HG02973 (cell line): ENCODE results near the gene DHX16.
"Not testable (repeated sequence)": the region's sequence is repeated elsewhere in the genome, so short reads cannot be mapped to it uniquely, and the experiment has no call there.

ENCODE experiments used
- ATAC-seq: cut with Tn5 transposase; IDR thresholded peaks from one replicate; pipeline ENCODE4 v1.9.1; 2021; ENCODE audit warnings: moderate library complexity; ENCODE audit not compliant: unreplicated experiment

Gene DHX16

DNA sequence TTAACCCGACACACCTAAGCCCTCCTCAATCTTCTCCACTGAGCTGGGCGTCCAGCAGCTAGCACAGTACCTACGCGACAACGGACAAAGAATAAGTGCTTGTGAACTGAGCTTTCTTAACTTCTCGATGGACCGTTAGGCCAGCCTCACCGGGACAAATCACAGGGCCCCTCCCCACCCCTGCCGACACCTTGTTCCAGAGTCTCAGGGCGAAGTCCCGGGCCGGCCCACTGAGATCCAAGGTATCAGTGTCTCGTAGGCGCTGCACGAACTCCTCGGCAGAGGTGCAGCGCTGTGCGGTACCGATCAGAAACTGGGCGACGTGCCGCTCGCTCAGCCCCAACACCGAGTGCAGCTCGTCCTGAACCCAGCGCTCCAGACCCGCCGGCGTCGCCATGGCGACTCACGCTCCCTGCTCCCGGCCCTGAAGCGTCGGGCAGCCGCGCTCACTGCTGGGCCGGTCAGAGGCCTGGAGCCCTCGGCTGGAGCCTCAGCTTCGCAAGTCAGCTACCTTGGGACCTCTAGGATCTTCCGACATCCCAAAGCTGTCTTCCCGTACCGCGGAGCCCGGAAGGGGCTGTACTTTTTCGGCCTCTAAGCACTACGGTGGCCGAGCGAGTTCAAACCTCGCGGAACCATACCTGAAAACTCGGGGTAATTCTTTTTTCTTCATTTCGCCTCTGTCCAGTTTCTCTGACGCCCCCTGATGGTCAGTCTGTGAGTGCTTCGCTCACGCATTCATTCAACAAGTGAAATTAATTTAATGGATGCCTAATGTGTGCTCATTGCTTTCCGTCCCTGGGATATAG lies at the start of gene DHX16:
Gene DHX16 (minus strand): TSS at position 562 of the 809 bp plus-strand sequence. CDS start 165 bp downstream, at position 397.
- peak; percentile 52 for ATAC-seq

DNA sequence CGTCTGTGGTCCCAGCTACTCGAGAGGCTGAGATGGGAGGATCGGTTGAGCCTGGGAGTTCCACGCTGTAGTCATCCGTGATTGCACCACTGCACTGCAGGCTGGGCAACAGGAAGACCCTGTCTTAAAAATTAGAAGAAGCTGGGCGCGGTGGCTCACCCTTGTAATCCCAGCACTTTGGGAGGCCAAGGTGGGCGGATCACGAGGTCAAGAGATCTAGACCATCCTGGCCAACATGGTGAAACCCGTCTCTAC lies 49.1 kb upstream of the DHX16 start:
- not testable (repeated sequence) for ATAC-seq

DNA sequence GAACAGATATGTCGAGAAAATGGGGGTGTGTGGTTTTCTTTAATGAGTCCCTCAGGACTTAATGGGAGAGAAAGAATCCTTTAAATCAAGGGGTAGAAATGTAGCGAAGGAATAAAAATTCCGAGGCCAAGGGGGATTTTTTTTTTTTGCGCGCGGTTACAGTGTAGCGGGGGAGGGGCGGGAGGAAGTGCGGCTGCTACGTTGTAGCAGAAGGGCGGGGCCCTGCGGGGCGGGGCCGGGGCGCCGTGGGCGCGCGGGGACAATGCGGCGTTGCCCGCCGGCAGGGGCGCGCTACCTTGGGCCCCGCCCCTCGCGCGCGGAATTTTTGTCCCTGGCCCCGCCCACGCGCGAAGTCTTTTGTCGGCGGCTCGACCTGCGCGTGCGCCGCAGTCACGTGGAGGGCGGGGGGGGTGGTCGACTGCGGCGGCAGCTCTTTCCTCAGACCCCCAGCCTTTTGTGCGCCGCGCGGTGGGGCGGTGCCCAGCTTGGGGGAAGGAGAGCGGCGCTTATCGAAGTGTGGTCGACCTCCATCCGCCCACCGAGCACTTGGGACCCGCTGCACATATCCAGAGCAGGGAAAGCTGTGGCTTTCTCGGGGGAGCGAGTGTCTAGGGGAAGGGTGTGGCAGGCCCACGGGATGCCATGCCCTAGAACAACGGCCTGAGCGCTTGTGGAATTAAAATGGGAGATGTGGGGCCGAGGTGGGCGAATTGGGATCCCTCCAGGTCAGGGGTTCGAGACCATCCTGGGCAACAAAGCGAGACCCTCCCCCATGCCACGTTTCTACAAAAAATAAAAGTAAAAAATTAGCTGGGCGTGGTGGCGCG lies 48.6 kb upstream of the DHX16 start:
- ATAC-seq: no peak

DNA sequence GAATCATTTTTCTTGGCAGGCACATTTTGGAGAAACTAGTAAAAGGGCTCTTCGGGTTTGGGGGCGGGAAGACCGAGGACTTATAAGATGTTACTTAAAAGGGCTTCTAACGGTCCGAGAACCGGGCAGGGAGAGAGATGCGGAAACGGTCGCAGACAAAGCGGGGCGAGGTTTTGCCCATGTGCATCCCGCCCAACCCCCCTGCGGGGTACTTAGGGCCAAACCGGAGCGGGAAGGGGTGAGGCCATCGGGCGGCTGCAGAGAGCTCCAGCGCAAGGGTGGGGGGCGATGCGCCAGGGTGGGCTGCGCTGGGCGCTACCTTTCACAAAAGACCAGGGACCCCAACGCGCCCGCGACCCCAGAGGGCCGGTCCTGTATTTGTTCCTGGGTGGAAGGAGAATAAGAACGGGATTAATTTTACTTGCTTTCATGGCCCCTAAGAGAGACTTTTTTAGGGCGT lies 48.0 kb upstream of the DHX16 start:
- ATAC-seq: no peak

DNA sequence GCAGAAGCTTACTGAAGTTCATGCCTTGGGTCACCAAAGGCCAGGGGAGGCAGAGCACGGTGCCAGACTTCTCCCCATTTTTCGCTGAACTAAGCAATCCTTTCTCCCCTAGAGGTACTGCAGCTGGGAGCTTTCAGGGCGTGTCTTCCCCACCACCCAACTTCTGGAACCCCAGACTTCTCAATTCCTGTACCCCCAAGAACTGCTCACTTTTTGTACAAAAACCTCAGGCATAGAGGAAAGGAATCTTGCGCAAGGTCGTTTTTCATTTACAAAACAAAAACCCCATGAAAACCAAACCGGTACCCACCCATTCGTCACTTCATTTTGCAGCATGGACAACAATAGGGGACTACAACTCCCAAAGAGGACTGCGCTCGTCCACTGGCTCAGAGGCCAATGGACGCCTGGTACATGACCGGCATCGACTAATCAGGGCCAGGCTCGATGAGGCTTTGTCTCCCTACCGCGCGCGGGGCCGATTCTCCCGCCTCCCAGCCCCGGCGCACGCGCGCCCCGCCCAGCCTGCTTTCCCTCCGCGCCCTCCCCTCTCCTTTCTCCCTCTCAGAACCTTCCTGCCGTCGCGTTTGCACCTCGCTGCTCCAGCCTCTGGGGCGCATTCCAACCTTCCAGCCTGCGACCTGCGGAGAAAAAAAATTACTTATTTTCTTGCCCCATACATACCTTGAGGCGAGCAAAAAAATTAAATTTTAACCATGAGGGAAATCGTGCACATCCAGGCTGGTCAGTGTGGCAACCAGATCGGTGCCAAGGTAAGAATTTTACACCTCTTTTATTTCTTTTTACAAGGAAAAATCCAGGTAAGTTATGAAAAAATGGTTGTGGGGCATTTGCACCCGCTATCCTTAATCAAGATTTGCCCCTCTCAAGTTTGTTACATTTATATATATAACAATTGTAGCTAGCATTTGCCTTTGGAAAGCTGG lies 47.3 kb upstream of the DHX16 start, which contains the start of gene TUBB:
Gene TUBB (plus strand): TSS at position 562 of the 947 bp plus-strand sequence. CDS start 155 bp downstream, at position 717.
- peak; percentile 35 for ATAC-seq

DNA sequence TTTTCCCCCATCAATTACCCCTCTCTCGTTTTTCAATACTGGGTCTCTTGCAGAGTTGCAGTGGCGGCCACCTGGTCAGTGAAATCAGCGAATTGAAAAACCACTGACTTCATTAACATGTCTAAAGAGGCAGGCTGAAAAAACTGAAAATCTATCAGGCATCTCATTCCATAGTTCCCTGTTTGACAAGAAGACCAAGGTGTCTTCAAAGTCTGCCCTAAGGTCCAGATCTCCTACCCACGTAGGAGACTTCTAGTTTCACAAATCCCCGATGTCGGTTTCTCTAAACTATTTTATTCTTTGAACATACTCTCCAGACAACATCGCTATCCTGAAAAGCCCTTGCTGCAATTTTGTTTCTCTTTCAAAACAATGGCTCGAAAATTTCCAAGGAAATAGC lies 46.5 kb upstream of the DHX16 start:
- no peak for ATAC-seq

DNA sequence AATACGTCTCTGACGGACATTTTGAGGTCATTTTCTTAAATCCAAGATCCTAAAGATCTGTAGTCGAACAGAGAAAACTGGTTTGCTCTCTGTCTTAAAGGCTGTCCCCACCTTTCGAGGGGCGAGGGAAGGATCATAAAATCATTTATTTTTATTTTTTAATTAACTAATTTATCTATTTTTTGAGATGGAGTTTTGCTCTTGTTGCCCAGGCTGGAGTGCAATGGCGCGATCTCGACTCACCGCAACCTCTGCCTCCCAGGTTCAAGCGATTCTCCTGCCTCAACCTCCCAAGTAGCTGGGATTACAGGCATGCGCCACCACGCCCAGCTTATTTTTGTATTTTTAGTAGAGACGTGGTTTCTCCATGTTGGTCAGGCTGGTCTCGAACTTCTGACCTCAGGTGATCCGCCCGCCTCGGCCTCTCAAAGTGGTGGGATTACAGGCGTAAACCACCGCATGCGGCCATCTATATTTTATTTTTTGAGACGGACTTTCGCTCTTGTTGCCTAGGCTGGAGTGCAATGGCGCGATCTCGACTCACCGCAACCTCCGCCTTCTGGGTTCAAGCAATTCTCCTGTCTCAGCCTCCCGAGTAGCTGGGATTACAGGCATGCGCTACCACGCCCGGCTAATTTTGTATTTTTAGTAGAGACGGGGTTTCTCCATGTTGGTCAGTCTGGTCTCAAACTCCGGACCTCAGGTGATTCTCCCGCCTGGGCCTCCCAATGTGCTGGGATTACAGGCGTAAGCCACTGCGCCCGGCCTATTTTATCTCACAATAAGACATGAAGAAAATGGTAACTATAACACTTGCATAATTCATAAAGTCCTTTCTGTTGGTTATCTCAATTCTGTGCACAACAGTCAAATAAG lies 45.3 kb upstream of the DHX16 start:
- not testable (repeated sequence) for ATAC-seq

DNA sequence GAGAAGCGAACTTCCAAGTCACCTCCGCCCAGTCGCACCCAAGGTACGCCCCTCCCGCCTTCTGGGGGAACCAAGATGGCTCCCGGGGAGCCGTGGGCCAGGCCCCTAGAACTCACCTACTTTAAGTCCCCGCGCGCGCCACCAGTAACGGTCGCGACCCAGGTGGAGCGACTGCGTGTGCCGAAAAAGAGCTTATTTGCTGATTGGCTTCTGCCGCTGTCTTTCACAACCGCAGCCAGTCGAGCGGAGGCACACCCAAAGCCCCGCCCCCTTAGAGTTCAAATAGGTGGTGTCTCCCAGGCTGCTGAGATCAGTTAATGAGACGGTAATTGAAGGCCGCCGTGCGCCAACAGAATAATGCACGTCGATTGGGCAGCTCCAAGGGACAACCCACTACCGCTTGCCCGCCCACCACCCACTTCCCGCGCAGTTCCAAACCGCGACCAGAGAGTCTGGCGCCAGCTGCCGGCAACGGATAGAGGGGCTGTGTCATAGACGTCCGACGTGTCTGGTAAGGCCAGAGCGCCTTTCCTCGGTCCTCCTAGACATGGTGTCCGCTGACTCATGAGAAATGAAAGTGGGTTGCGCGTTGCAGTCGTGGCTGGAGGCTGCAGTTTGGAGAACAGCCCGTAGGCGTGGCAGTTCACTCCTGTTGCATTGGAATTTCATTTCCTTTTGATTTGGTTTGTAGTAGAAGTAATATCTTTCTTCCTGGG lies 44.5 kb upstream of the DHX16 start, which contains the start of gene MDC1:
Gene MDC1 (minus strand): TSS at position 153 of the 716 bp plus-strand sequence. CDS start 2,106 bp downstream, outside the sequence.
- peak; percentile 55 for ATAC-seq

DNA sequence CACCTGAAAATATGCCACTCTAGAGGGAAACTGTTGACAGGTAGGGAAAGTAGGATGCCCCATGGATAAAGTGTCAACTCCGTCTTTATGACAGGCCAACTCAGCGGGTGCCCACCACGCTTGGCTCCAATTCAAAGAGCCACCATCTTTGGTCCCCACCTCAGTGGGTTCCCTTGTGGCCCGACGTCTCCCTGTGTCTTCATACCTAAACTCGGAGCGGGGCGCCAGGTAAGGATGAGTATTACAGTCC lies 44.0 kb upstream of the DHX16 start:
- no peak for ATAC-seq

DNA sequence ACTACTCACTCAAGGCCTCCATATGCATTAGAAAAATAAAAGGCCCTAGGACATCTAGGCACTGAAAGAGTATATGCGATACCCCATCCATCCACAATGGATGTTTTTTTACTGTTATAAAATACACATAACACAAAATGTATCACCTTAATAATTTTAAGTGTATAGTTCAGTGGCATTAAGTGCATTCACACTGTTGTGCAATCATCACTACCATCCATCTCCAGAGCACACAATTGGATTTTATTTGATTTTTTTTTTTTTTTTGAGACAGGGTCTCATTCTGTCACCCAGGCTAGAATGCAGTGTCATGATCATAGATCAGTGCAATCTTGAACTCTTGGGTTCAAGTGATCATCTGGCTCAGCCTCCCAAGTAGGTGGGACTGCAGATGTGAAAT lies 41.5 kb upstream of the DHX16 start:
- ATAC-seq: no peak

DNA sequence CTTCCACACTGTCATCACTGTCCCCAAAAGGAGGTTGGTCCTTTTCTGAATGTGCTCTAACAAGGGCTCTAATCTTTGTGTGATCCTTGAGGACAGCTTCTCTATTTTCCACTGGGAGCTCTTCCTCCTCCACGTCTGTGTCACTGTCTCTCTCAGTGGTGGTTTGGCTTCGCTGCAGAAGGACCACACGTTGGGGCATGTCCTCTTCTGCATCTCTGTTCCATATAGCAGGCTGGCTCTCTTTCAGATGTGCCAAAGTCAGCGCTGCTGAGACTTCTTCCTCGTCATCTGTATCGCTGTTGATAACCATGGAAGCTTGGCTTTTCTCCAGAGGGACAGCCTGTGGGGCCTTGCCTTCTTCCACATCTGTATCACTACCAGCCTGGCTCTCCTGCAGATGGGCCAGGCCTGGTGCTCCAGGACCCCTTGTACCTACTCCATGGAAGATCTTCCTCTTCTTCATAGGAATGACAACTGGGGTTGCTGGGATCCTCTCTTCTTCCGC lies 39.7 kb upstream of the DHX16 start:
- ATAC-seq: no peak

DNA sequence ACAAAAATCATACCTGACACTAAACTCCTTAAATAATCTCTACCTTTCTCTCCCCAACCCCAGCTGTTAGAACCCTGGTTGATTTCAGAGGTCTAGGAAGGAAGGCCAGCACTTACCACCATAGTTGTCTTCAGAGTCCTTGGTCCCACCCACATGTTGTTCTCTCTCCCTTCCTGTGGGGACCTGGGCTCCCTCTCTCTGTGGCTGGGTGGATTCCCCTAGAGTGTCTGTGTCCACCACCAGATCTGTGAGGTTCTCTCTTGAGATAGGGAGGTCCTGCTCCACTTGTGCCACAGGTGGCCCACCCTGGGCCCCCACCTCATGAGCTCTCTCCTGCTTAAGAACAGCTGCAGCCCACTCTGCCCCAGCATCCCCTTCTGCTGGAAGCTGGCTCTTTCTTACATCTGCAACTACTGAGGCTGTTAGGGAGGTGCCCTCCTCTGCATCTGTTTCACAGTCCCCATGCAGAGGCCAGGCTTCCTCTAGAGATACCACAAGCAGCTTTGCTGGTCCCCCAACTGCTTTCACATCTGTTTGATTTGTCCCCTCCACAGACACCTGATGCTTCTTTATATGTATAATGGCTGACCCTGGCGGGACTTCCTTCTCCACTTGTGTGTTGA lies 39.1 kb upstream of the DHX16 start:
- ATAC-seq: no peak

DNA sequence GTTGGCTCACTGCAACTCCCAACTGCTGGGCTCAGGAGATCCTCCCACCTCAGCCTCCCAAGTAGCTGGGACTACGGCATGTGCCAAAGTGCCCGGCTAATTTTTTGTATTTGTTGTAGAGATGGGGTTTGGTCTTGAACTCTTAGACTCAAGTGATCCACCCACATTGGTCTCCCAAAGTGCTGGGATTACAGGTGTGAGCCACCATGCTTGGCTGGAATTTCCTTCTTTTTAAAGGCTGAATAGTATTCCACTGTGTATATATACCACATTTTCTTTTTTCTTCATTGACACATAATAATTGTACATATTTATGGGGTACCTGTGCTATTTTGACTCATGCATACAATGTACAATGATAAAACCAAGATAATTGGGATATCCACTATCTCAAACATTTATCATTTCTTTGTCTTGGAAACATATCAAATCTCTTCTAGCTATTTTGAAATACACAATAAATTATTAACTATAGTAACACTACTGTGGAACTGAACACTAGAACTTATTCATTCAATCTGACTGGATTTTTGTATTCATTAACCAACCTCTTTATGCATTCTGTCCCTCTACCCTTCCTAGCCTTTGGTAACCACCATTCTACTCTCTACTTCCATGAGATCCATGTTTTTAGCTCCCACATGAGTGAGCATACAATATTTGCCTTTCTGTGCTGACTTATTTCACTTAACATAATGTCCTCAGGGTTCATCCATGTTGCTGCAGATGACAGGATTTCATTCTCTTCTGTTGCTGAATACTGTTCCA lies 36.5 kb upstream of the DHX16 start:
- ATAC-seq: no peak

DNA sequence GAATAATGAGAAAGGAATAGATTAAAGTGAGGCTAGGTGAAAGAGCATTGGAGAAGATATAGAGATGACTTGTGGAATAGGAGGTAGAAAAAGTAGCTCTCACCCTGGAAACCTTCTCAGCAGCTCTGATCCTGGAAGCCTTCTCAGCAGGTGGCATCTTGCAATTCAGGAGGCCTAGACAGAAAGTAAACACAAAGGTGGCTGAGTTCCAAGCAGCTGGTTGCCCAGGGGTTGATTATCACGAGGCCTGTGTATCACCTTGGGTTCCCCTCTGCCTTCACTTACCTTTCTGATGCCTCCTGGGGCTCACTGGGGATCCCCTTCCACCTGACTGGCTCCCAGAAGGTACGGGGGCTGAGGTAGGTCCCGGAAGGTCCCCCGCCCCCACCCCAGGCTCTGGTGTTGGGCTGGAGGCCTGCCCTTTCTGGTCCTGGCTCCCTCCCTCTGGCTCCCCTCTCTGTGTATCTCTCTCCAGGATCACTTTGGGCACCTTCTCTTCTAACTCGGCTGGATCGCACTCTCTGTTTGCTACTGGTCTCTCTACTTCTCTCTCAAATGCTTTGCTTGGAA lies 34.6 kb upstream of the DHX16 start:
- no peak for ATAC-seq

DNA sequence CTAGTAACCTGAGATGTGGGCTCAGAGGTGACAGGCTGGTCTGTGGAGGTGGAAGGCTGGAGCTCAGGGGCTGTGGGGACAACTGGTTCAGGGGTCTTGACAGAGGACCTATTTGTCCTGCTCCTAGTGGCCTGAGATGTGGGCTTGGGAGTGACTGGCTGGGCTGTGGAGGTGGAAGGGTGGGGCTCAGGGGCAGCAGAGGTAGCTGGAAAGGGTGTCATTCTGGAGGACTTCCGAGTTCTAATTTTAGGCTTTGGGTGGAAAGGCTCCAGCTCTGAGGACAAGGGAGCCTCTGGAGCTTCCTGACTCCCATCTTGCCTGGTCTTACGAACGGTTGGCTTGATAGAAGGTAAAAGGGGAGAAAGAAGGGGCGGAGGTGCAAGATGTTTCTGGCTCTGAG lies 32.8 kb upstream of the DHX16 start:
- no peak for ATAC-seq

DNA sequence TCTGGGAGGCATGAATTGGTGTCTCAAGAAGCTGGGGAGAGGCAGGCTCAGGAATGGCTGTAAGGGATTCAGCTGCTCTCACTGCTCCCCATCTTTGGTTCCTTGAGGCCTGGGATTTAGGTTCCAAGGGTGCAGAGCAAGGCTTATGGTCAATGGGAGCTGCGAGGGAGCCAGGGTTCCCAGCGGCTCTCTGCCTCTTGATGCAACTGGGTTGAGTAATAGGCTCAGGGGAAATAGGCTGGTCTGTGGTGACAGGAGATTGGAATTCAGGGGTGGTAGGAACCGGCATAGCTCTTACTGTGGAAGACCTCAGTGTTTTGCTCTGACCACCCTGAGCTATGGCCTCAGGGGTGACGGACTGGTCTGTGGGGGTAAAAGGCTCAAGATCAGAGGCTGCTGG lies 31.0 kb upstream of the DHX16 start:
- ATAC-seq: no peak

DNA sequence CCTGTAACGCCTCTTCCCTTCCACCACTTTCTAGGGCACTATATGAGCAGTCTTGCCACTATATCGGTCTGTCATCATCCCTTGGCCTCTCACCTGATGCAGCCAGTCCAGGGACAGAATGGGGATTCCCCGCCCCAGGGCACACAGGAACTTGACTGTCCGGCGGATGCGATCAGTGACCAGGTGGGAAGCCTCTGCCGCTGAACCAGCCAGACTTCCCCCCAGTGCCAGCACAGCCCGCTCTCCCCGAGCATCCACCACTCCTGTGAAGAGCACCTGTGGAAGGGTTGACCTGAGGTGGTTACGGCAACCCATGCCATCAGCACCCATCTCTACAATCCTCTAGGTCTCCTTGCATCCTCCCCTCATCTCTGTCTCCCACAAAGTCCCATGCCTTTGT lies 30.2 kb upstream of the DHX16 start:
- ATAC-seq: no peak

DNA sequence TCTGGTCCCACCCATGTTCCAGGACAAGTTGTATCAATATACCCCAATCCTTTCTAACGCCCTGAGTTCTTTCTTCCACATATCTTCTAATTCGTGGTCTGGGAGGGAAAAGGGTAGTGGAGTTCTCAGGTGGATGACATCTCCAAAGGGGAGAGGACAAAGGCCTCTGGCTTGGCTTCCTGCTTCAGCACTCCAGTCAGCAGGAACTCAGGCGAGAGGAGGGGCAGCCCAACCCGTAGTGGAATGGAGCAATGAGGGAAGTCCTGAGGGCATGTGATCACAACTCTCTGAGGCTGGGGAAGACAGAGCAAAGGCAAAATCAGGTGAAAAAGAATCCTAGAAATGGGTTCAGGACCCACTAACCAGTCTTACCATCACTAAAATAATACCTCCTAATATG lies 27.5 kb upstream of the DHX16 start:
- no peak for ATAC-seq
